ENCODE measurements around the gene TMEM219.

- TF ChIP-seq CTCF (IDR thresholded peaks at IDR 0.05; ENCODE audit: control extremely low read depth in 1 of 3, insufficient read depth in 1 of 3, low read depth in 1 of 3, low read length in 3 of 3) (no peak), EP300 (IDR thresholded peaks at IDR 0.05; ENCODE audit: borderline replicate concordance in 1 of 2, low read depth in 2 of 2, low read length in 2 of 2) (no peak), POLR2A (IDR thresholded peaks at IDR 0.05; ENCODE audit: control extremely low read depth in 1 of 2, low read depth in 2 of 2, low read length in 2 of 2) (no peak), CBX5 (IDR thresholded peaks at IDR 0.05; ENCODE audit: low read depth, low read length) (no peak), BCL11A (IDR thresholded peaks at IDR 0.05; ENCODE audit: low read depth in 2 of 2, low read length in 2 of 2) (no peak), HDAC6 (IDR thresholded peaks at IDR 0.05; ENCODE audit: low read depth, low read length) (no peak)
Measured at GRCh38 chr16:29974291-29975133, 12.6 kb downstream of the TMEM219 start.

Data from H1 (cell line).